ENCODE results near the gene KRT76. TPM values are rescaled to one million over a fixed set of nuclear protein-coding genes. Genes with fewer than 3 reads are reported as not detected.

The KRT76 gene
- total RNA-seq, 1 experiment from 2014 or later, result not detected

DNA sequence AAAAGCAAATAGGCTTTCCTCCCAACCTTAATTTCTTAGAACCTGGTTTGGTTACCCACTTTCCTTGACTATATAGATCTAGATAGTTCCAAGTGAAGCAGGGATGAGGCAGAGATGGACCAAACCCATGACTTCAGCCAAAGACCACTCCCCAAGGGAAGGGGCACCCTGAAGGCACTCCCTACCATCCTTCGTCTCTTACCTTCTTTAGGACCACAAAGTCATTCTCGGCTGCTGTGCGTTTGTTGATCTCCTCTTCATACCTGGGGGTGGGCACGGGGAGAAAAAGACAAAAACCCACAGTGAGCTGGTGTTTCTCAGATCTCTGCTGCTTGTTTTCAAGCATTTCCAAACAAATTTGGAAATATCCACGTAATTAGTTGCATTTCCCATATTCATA, 33.4 kb upstream of the KRT76 start:
- no peaks in the 10 kb centered on the region for H3K79me2 ChIP-seq (ENCODE audit: low read length)
- no peaks in the 10 kb centered on the region for H3K9me3 ChIP-seq (ENCODE audit: low read length)
- H3K4me3 ChIP-seq (ENCODE audit: low read length), result no peak overlapping the region
- BruUV-seq (replicated peaks), result no TSS peak
- no peak overlapping the region for H3K4me2 ChIP-seq (ENCODE audit: low read length)
- ATAC-seq (no peak), DNase-seq (no peak)
- POLR2A ChIA-PET (ENCODE audit: unreplicated experiment), result no interaction called here
- no peaks in the 10 kb centered on the region for H3K9me2 ChIP-seq (replicated peaks; ENCODE audit: low read length)
- H3K4me1 ChIP-seq (ENCODE audit: insufficient read depth, low read length), result peaks cover 14% of the 10 kb centered on the region
- intact Hi-C loops (cut with micrococcal nuclease), result no loop called here
- H2AFZ ChIP-seq (ENCODE audit: low read length), result no peak overlapping the region
- no peak for TF ChIP-seq EZH2phosphoT487 (IDR thresholded peaks at IDR 0.05; ENCODE audit: borderline replicate concordance, low read length)
- CTCF ChIA-PET, result no interaction called here
- no peaks in the 10 kb centered on the region for H3K36me3 ChIP-seq (ENCODE audit: low read depth, low read length)
- no peaks in the 10 kb centered on the region for H4K20me1 ChIP-seq (ENCODE audit: low read length)
- no peaks in the 10 kb centered on the region for H3F3A ChIP-seq (ENCODE audit: low read length, unreplicated experiment)
- H3K27ac ChIP-seq (ENCODE audit: low read length), result no peak overlapping the region
- H3K27me3 ChIP-seq (ENCODE audit: low read length), result no peaks in the 10 kb centered on the region
- no peak overlapping the region for H3K9ac ChIP-seq (ENCODE audit: low read length)

DNA sequence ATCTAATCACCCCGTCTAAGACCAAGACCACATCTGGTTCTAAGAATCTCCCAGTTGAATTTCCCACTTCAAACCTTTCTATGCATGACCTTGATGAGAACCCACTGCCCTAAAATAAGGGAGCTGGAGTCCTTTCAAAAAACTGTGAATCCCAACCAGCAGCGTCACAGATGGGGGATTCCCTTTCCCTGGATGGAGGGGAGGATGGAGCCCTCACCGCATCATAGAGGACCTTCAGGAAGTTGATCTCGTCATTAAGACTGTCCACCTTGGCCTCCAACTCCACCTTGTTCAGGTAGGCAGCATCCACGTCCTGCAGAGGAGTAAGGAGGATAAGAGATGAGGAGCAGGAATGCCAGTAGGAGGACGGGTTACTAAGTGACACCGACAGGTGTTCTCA, 32.0 kb upstream of the KRT76 start:
- no peak for ATAC-seq
- Histone ChIP-seq H3K4me1 (ENCODE audit: insufficient read depth, low read length) (peaks cover 6% of the 10 kb centered on the region), H3K27ac (ENCODE audit: low read length) (no peak overlapping the region), H3K4me3 (ENCODE audit: low read length) (no peak overlapping the region), H4K20me1 (ENCODE audit: low read length) (no peaks in the 10 kb centered on the region), H3K79me2 (ENCODE audit: low read length) (no peaks in the 10 kb centered on the region), H3K9me3 (ENCODE audit: low read length) (no peaks in the 10 kb centered on the region), H3K27me3 (ENCODE audit: low read length) (no peaks in the 10 kb centered on the region), H3K9ac (ENCODE audit: low read length) (no peak overlapping the region), H3K9me2 (replicated peaks; ENCODE audit: low read length) (no peaks in the 10 kb centered on the region), H2AFZ (ENCODE audit: low read length) (no peak overlapping the region), H3K4me2 (ENCODE audit: low read length) (no peak overlapping the region), H3K36me3 (ENCODE audit: low read depth, low read length) (no peaks in the 10 kb centered on the region), H3F3A (ENCODE audit: low read length, unreplicated experiment) (no peaks in the 10 kb centered on the region)
- POLR2A ChIA-PET (ENCODE audit: unreplicated experiment), result no interaction called here
- TF ChIP-seq, protein P1, sequence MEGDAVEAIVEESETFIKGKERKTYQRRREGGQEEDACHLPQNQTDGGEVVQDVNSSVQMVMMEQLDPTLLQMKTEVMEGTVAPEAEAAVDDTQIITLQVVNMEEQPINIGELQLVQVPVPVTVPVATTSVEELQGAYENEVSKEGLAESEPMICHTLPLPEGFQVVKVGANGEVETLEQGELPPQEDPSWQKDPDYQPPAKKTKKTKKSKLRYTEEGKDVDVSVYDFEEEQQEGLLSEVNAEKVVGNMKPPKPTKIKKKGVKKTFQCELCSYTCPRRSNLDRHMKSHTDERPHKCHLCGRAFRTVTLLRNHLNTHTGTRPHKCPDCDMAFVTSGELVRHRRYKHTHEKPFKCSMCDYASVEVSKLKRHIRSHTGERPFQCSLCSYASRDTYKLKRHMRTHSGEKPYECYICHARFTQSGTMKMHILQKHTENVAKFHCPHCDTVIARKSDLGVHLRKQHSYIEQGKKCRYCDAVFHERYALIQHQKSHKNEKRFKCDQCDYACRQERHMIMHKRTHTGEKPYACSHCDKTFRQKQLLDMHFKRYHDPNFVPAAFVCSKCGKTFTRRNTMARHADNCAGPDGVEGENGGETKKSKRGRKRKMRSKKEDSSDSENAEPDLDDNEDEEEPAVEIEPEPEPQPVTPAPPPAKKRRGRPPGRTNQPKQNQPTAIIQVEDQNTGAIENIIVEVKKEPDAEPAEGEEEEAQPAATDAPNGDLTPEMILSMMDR (conservative IDR thresholded peaks at IDR 0.05; ENCODE audit: low read depth, low read length), result no peak
- no peak for TF ChIP-seq EZH2 (IDR thresholded peaks at IDR 0.05; ENCODE audit: low read length, unreplicated experiment)
- no peak for TF ChIP-seq EZH2phosphoT487 (IDR thresholded peaks at IDR 0.05; ENCODE audit: borderline replicate concordance, low read length)
- no peak for DNase-seq
- intact Hi-C loops (cut with micrococcal nuclease), result no loop called here
- BruUV-seq (replicated peaks), result no TSS peak
- CTCF ChIA-PET, result no interaction called here

DNA sequence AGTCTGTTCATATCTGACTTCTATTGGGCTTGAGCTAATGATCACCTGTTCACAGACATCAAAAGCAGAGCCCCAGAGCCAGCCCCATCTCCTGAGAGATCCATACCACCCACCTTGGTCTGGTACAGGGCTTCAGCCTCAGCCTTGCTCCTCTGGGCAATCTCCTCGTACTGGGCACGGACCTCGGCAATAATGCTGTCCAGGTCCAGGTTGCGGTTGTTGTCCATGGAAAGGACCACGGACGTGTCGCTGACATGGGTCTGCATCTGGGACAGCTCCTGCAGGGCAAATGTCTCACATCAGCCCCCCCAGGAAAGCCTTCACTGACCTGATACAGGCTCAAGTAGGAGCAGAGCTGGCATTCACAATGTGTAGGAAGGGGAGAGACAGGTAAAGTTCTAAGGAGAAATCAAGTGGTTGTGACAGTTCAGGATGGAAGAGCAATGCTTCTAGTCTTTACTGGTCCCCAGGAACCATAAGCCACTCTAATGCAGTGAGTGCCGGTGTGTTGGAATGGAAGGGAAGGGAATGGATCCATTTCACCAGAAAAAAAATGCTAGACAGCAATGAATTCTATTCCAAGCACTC, 31.5 kb upstream of the KRT76 start:
- CTCF ChIA-PET, result no interaction called here
- no TSS peak for BruUV-seq (replicated peaks)
- H3K27me3 ChIP-seq (ENCODE audit: low read length), result no peaks in the 10 kb centered on the region

More for the DNA sequence above, 31.5 kb upstream of the KRT76 start:
- Histone ChIP-seq H3K9ac (ENCODE audit: low read length) (no peak overlapping the region), H3K36me3 (ENCODE audit: low read depth, low read length) (no peaks in the 10 kb centered on the region), H3F3A (ENCODE audit: low read length, unreplicated experiment) (no peaks in the 10 kb centered on the region), H3K9me3 (ENCODE audit: low read length) (no peaks in the 10 kb centered on the region), H2AFZ (ENCODE audit: low read length) (no peak overlapping the region), H3K4me1 (ENCODE audit: insufficient read depth, low read length) (peaks cover under 1% of the 10 kb centered on the region), H3K79me2 (ENCODE audit: low read length) (no peaks in the 10 kb centered on the region), H3K27ac (ENCODE audit: low read length) (no peak overlapping the region), H3K9me2 (replicated peaks; ENCODE audit: low read length) (no peaks in the 10 kb centered on the region), H3K4me3 (ENCODE audit: low read length) (no peak overlapping the region), H3K4me2 (ENCODE audit: low read length) (no peak overlapping the region), H4K20me1 (ENCODE audit: low read length) (no peaks in the 10 kb centered on the region)
- TF ChIP-seq, protein P1 (conservative IDR thresholded peaks at IDR 0.05; ENCODE audit: low read depth, low read length), result no peak
- TF ChIP-seq EZH2phosphoT487 (IDR thresholded peaks at IDR 0.05; ENCODE audit: borderline replicate concordance, low read length) (no peak), EZH2 (IDR thresholded peaks at IDR 0.05; ENCODE audit: low read length, unreplicated experiment) (no peak)
- intact Hi-C loops (cut with micrococcal nuclease), result no loop called here
- DNase-seq, result no peak
- POLR2A ChIA-PET (ENCODE audit: unreplicated experiment), result no interaction called here
- ATAC-seq, result no peak

Data from PC-3 (cell line).